GM12891 (cell line): Measurements from ENCODE around the gene HS6ST3.

Experiments used
- POLR2A ChIP-seq: IDR thresholded peaks from 2 replicates; pipeline ENCODE4 v1.6.1; 2011; ENCODE audit warnings: low read depth, low read length, control low read depth
- POLR2AphosphoS5 ChIP-seq: IDR thresholded peaks from 2 replicates; pipeline ENCODE4 v1.6.1; 2011; ENCODE audit warnings: low read depth, low read length, control low read depth
- POU2F2 ChIP-seq: IDR thresholded peaks from 2 replicates; pipeline ENCODE4 v1.6.1; 2011; ENCODE audit warnings: low read depth, mild to moderate bottlenecking, control low read depth, low read length, moderate library complexity
- SPI1 ChIP-seq: IDR thresholded peaks from 2 replicates; pipeline ENCODE4 v1.6.1; 2011; ENCODE audit warnings: low read depth, low read length, control low read depth
- TAF1 ChIP-seq: IDR thresholded peaks from 2 replicates; pipeline ENCODE4 v1.6.1; 2011; ENCODE audit warnings: low read depth, low read length, control low read depth

- TF ChIP-seq POLR2A (no peak), POLR2AphosphoS5 (no peak), SPI1 (no peak), TAF1 (no peak), POU2F2 (no peak)
These were observed 546.2 kb downstream of the HS6ST3 start for GRCh38 chr13:96636001-96636709.
